A673 (cell line): ENCODE results near the gene GPER1. TPM values are rescaled to one million over a fixed set of nuclear protein-coding genes. Genes with fewer than 3 reads are reported as not detected.

ENCODE experiments used
- BruUV-seq: library from RNA; stranded (reverse); fragments of 400-500 nt; replicated peaks from 2 replicates; lab custom pipeline; 2021; lab: Mats Ljungman, UMichigan
- CTCF ChIA-PET: fragments of 300-600 bp; sonication (Branson Sonifier 250); formaldehyde crosslinking; loops from one replicate; lab custom pipeline; 2022; ENCODE audit warnings: antibody characterized with exemption; lab: Charles Lee
- POLR2A ChIA-PET: fragments of 300-600 bp; sonication (Branson Sonifier 250); formaldehyde crosslinking; loops from one replicate; lab custom pipeline; 2022; ENCODE audit warnings: antibody characterized with exemption; ENCODE audit not compliant: low non-redundant PET; lab: Charles Lee
- DNase-seq: peaks from one replicate; pipeline ENCODE4 v3.0.0-alpha.2; 2015; ENCODE audit warnings: low spot score
- H3K27ac ChIP-seq: fragments of 200-600 bp; sonication (generic); 2 replicates; pipeline ENCODE4 v1.5.1; 2016; ENCODE audit warnings: mixed run types, low read depth, mild to moderate bottlenecking, mixed read lengths, antibody characterized with exemption, low read length; ENCODE audit not compliant: poor library complexity, severe bottlenecking
- H3K27me3 ChIP-seq: fragments of 200-600 bp; sonication (generic); replicated peaks from 2 replicates; pipeline ENCODE4 v1.6.1; 2017; ENCODE audit warnings: mixed run types, low read depth, mild to moderate bottlenecking, mixed read lengths, antibody characterized with exemption, low read length; ENCODE audit not compliant: insufficient read depth, poor library complexity
- H3K36me3 ChIP-seq: fragments of 200-600 bp; sonication (generic); 2 replicates; pipeline ENCODE4 v1.6.1; 2016; ENCODE audit warnings: mixed run types, mild to moderate bottlenecking, mixed read lengths, antibody characterized with exemption, low read length; ENCODE audit not compliant: insufficient read depth, poor library complexity, severe bottlenecking
- H3K4me1 ChIP-seq: fragments of 200-600 bp; sonication (generic); 2 replicates; pipeline ENCODE4 v1.6.1; 2017; ENCODE audit warnings: mixed run types, mild to moderate bottlenecking, mixed read lengths, antibody characterized with exemption, low read length; ENCODE audit not compliant: insufficient read depth, poor library complexity, severe bottlenecking
- H3K4me3 ChIP-seq: fragments of 200-600 bp; sonication (generic); 2 replicates; pipeline ENCODE4 v1.5.1; 2016; ENCODE audit warnings: low read depth, mixed run types, mild to moderate bottlenecking, mixed read lengths, low read length; ENCODE audit not compliant: poor library complexity, severe bottlenecking
- H3K9me3 ChIP-seq: fragments of 200-600 bp; sonication (generic); 2 replicates; pipeline ENCODE4 v1.6.1; 2016; ENCODE audit warnings: mixed run types, low read depth, mild to moderate bottlenecking, mixed read lengths, antibody characterized with exemption, low read length; ENCODE audit not compliant: poor library complexity, severe bottlenecking
- EZH2 ChIP-seq: fragments of 200-600 bp; sonication (generic); IDR thresholded peaks from 2 replicates; pipeline ENCODE4 v1.6.1; 2017; ENCODE audit warnings: borderline replicate concordance, low read depth, mild to moderate bottlenecking, mixed read lengths, antibody characterized with exemption, low read length; ENCODE audit not compliant: poor library complexity, severe bottlenecking
- intact Hi-C: fragments of 100-400 bp; cut with micrococcal nuclease; formaldehyde crosslinking; loops from one replicate; pipeline ENCODE4 v1.10.0; 2022; ENCODE audit not compliant: unreplicated experiment
- total RNA-seq: library from RNA; stranded (reverse); gene quantifications from 2 replicates; pipeline ENCODE4 v1.2.3, GENCODE V29; 2021
- TF ChIP-seq, protein P1 (sequence below): fragments of 300-800, 200-600 bp; sonication (generic); conservative IDR thresholded peaks from 2 replicates; pipeline ENCODE4 v1.5.1; 2017; ENCODE audit warnings: low read depth, mild to moderate bottlenecking, antibody characterized with exemption, low read length, moderate library complexity, mixed read lengths

Gene GPER1
- total RNA-seq, 1 experiment from 2014 or later = 0.37 TPM

DNA sequence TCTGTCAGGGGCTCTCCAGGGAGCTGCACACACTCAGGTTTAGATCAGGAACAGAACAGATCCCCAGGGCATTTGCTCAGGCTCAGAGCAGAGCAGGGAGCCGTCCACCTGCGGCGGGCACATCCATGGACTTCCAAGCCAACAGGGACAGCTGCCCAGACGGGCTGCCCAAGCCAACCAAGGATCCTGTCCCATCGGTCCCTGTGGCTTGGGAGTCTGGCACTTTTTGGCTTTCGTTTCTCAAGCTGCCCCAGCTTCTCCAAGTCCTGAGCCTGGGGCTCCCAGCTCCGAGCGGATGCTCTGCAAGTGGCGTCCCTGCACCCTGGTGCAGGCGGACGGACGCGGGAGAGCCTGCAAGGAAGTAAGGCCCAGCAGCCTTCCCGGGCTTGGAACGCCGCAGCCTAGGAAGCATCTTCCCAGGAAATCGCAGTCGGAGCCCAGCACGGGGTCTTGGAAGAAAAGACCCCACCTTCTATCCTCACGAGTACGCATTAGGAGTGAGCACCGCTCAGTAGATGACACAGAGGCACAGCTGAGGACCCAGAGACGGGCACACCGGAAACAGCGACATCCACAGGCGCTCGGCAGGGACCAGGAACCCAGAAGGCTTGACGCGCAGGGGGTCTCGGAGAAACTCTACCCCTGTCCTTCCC, 37.5 kb upstream of the GPER1 start:
- ChIA-PET POLR2A (interaction anchor here (0.5 kb wide), 1 partner anchor 71 kb away, joined by 4 read pairs; no protein-coding TSS in a partner anchor), CTCF (no interaction called here)
- DNase-seq = no peak
- Histone ChIP-seq H3K36me3 (no peaks in the 10 kb centered on the region), H3K9me3 (no peaks in the 10 kb centered on the region), H3K27me3 (no peaks in the 10 kb centered on the region), H3K4me3 (no peak overlapping the region), H3K4me1 (peaks cover 27% of the 10 kb centered on the region), H3K27ac (no peak overlapping the region)
- no TSS peak for BruUV-seq
- intact Hi-C loops = no loop called here
- TF ChIP-seq, protein P1, sequence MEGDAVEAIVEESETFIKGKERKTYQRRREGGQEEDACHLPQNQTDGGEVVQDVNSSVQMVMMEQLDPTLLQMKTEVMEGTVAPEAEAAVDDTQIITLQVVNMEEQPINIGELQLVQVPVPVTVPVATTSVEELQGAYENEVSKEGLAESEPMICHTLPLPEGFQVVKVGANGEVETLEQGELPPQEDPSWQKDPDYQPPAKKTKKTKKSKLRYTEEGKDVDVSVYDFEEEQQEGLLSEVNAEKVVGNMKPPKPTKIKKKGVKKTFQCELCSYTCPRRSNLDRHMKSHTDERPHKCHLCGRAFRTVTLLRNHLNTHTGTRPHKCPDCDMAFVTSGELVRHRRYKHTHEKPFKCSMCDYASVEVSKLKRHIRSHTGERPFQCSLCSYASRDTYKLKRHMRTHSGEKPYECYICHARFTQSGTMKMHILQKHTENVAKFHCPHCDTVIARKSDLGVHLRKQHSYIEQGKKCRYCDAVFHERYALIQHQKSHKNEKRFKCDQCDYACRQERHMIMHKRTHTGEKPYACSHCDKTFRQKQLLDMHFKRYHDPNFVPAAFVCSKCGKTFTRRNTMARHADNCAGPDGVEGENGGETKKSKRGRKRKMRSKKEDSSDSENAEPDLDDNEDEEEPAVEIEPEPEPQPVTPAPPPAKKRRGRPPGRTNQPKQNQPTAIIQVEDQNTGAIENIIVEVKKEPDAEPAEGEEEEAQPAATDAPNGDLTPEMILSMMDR = no peak
- no peak for TF ChIP-seq EZH2

DNA sequence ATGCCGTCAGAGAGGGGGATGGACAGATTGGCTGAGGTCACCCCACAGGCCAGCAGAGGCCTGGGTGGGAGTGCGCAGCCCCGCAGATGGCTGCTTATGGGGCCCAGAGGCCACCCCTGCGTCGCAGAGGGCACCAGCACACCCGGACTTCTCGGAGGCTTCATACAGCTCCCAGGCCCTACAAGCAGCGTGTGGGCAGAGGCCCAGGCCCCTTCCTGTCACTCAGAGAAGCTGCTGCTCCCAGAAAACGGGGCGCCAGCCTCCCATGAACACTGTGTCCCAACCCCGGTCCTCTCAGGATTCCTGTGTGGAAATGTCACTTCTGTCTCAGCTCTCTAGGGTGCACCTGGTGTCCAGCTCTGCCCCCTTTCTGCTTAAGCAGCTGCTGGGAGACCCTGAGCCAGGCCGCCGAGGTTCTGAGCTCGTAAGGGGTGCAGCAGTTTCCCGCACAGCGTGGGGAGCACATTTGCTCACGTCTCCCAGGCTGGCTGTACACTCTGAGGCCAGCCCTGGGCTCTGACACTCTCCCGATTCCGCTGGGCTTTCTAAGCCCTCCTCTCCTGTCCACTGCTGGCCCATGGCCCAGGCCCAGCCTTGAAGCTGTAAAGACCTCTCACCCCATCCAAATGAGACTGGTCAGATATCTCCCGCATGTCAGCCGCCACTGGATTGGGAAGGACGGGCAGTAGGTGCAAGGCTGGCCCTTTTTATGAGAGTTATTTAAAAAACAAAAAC, 36.8 kb upstream of the GPER1 start:
- BruUV-seq = no TSS peak
- TF ChIP-seq EZH2 = no peak
- TF ChIP-seq, protein P1 = no peak
- Histone ChIP-seq H3K9me3 (no peaks in the 10 kb centered on the region), H3K27ac (no peak overlapping the region), H3K27me3 (no peaks in the 10 kb centered on the region), H3K36me3 (no peaks in the 10 kb centered on the region), H3K4me1 (peaks cover 34% of the 10 kb centered on the region), H3K4me3 (no peak overlapping the region)
- no peak for DNase-seq
- ChIA-PET CTCF (interaction anchor here (1.0 kb wide), 1 partner anchor 14 kb away, joined by 3 read pairs; no protein-coding TSS in a partner anchor), POLR2A (interaction anchor here (0.8 kb wide), 1 partner anchor 8 kb away, joined by 7 read pairs; no protein-coding TSS in a partner anchor)
- intact Hi-C loops = no loop called here

DNA sequence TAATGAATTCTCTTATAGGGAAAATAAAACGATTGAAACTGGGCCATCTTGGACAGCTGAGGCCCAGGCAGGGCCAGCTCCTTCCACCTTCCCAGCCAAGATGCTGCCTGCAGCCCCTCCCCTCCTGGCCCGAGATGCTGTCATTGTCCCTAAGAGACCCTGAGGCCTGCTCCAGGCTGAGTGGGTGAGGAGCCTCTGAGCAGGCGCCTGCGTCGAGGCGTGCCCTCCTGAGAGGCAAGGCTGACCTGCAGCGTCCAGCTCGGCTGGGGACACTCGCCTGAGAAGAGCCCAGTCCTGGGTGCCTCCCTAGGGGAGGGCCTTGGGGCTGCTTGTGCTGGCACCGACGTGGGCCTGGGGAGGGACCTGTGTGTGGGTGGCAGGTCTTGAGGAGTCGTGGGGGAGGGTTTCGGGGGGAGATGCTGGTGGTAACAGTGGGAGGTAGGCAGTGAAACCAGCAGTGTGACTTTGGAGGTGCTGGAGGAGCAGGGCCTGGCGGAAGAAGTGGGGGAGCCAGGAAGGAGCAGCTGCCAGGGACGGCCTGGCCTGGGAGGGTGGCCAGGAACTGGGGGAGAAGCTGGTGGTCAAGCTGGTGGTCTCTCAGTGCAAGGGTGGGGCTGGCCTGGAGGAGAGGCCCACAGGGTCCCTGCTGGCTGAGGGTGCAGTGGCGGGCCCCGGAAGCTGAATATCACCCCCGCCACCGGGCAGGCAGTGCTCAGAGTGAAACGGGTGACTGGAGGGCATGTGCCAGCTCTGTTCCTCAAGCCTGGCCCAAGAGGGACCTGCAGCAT, 35.7 kb upstream of the GPER1 start:
- POLR2A ChIA-PET = interaction anchor here (0.8 kb wide), 1 partner anchor 9 kb away, joined by 7 read pairs; no protein-coding TSS in a partner anchor
- BruUV-seq = no TSS peak
- Histone ChIP-seq H3K4me3 (no peak overlapping the region), H3K4me1 (peaks cover 35% of the 10 kb centered on the region), H3K27me3 (no peaks in the 10 kb centered on the region), H3K36me3 (no peaks in the 10 kb centered on the region), H3K27ac (peak overlapping the region; percentile 57), H3K9me3 (no peaks in the 10 kb centered on the region)
- CTCF ChIA-PET = interaction anchor here (1.0 kb wide), 1 partner anchor 13 kb away, joined by 3 read pairs; no protein-coding TSS in a partner anchor
- TF ChIP-seq, protein P1 = no peak
- no peak for DNase-seq
- intact Hi-C loops = no loop called here
